OCI-LY7 (cell line): ENCODE data around the gene SNPH.

ENCODE experiments used
- CTCF ChIP-seq: fragments of 200-600 bp; sonication (generic); conservative IDR thresholded peaks from 2 replicates; pipeline ENCODE4 v1.5.1; 2014; ENCODE audit warnings: mild to moderate bottlenecking, antibody characterized with exemption, low read length, moderate library complexity, mixed read lengths
- EZH2phosphoT487 ChIP-seq: fragments of 200-600 bp; sonication (generic); IDR thresholded peaks from 2 replicates; pipeline ENCODE4 v1.6.1; 2018; ENCODE audit warnings: low read depth, borderline replicate concordance, mild to moderate bottlenecking, mixed run types, antibody characterized with exemption, low read length, moderate library complexity, mixed read lengths

DNA sequence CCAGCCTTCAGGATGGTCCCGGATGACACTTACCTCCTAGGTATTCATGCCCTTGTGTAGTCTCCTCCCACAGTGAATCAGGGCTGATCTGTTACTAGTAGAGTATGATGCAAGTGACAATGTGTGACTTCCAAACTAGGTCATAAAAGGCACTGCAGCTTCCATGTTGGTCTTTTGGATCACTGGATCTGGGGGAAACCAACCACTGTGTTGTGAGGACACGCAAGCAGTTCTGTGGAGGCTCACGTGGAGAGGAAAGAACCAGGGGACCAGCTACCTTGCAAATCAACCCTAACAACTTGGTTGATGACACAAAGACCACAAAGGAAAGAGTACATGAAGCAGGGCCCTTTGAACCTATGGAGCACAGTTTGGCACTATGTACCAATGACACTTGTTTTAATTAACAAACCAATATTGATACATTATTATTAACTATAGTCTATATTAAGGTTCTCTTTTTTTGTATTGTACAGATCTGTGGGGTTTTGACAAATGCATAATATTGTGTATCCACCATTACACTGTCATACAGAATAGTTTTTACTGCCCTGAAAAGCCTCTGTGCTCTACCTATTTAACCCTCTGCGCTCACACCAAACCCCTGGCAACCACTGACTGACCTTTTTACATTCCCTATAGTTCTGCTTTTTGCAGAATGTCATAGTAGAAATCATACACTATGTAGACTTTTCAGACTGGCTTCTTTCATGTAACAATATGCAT lies 79.1 kb downstream of the SNPH start:
- TF ChIP-seq CTCF = no peak
- no peak for TF ChIP-seq EZH2phosphoT487
